Neuronal stem cell (in vitro differentiated cells): ENCODE data around the gene RNU6-7.

ENCODE experiments used
- DNase-seq: peaks from one replicate; pipeline ENCODE4 v3.0.0-alpha.2; 2013; ENCODE audit warnings: low spot score
- H2AFZ ChIP-seq: one replicate; pipeline ENCODE4 v1.6.1; 2013; ENCODE audit warnings: mild to moderate bottlenecking, low read length, inconsistent platforms
- H2AK5ac ChIP-seq: 2 replicates; pipeline ENCODE4 v1.6.1; 2013; ENCODE audit warnings: low read depth, mild to moderate bottlenecking, inconsistent platforms, low read length, moderate library complexity, mixed read lengths
- H2BK120ac ChIP-seq: 2 replicates; pipeline ENCODE4 v1.6.1; 2013; ENCODE audit warnings: low read depth, mild to moderate bottlenecking, inconsistent platforms, low read length, moderate library complexity, mixed read lengths
- H2BK12ac ChIP-seq: one replicate; pipeline ENCODE4 v1.6.1; 2013; ENCODE audit warnings: low read length, inconsistent platforms
- H2BK15ac ChIP-seq: 2 replicates; pipeline ENCODE4 v1.6.1; 2013; ENCODE audit warnings: mild to moderate bottlenecking, low read length, inconsistent platforms, mixed read lengths
- H2BK5ac ChIP-seq: one replicate; pipeline ENCODE4 v1.6.1; 2013; ENCODE audit warnings: inconsistent platforms, mild to moderate bottlenecking, low read length, moderate library complexity
- H3K14ac ChIP-seq: one replicate; pipeline ENCODE4 v1.6.1; 2013; ENCODE audit warnings: low read length, inconsistent platforms
- H3K18ac ChIP-seq: 2 replicates; pipeline ENCODE4 v1.6.1; 2013; ENCODE audit warnings: low read length, inconsistent platforms
- H3K23ac ChIP-seq: 2 replicates; pipeline ENCODE4 v1.6.1; 2013; ENCODE audit warnings: low read depth, mild to moderate bottlenecking, mixed read lengths, low read length, inconsistent platforms; ENCODE audit not compliant: poor library complexity
- H3K27ac ChIP-seq: replicated peaks from 3 replicates; pipeline ENCODE4 v1.5.1; 2013; ENCODE audit warnings: low read length, inconsistent platforms
- H3K27me3 ChIP-seq, 3 experiments: 2 replicates each; pipeline ENCODE4 v1.6.1; 2013; ENCODE audit warnings: low read length in 3 of 3, mild to moderate bottlenecking in 2 of 3, inconsistent platforms in 1 of 3, low read depth in 1 of 3, mixed read lengths in 1 of 3, moderate library complexity in 1 of 3; ENCODE audit not compliant: control insufficient read depth in 3 of 3, insufficient read depth in 3 of 3
- H3K36me3 ChIP-seq, 2 donors: replicated peaks in 1 of 2; 2 replicates each; pipeline ENCODE4 v1.6.1; 2013; ENCODE audit warnings: low read length in 2 of 2; ENCODE audit not compliant: control insufficient read depth in 2 of 2, insufficient read depth in 2 of 2
- H3K4ac ChIP-seq: 2 replicates; pipeline ENCODE4 v1.6.1; 2013; ENCODE audit warnings: inconsistent platforms, mild to moderate bottlenecking, low read length, moderate library complexity
- H3K4me1 ChIP-seq, 2 donors: 1 replicate in 1 of 2; 2 replicates in 1 of 2; pipeline ENCODE4 v1.6.1; 2013; ENCODE audit warnings: low read length in 2 of 2, low read depth in 1 of 2; ENCODE audit not compliant: control insufficient read depth in 2 of 2, insufficient read depth in 1 of 2
- H3K4me2 ChIP-seq: one replicate; pipeline ENCODE4 v1.6.1; 2013; ENCODE audit warnings: mild to moderate bottlenecking, low read length, inconsistent platforms; ENCODE audit not compliant: insufficient read depth, poor library complexity, severe bottlenecking
- H3K4me3 ChIP-seq, 2 donors: 2 replicates each; pipeline ENCODE4 v1.5.1; 2013; ENCODE audit warnings: low read length in 2 of 2, mild to moderate bottlenecking in 2 of 2, inconsistent platforms in 1 of 2, moderate library complexity in 1 of 2
- H3K79me1 ChIP-seq: one replicate; pipeline ENCODE4 v1.6.1; 2013; ENCODE audit warnings: low read depth, mild to moderate bottlenecking, inconsistent platforms, low read length, moderate library complexity
- H3K9ac ChIP-seq: one replicate; pipeline ENCODE4 v1.6.1; 2013; ENCODE audit warnings: mild to moderate bottlenecking, low read depth, low read length, inconsistent platforms; ENCODE audit not compliant: poor library complexity
- H3K9me3 ChIP-seq, 2 donors: replicated peaks in 1 of 2; 2 replicates each; pipeline versions ENCODE3 to v1.6.1; 2013; ENCODE audit warnings: low read length in 2 of 2, mild to moderate bottlenecking in 2 of 2, inconsistent platforms in 1 of 2, low read depth in 1 of 2, mixed read lengths in 1 of 2, moderate library complexity in 1 of 2; ENCODE audit not compliant: control insufficient read depth in 2 of 2, insufficient read depth in 1 of 2
- H4K8ac ChIP-seq: one replicate; pipeline ENCODE4 v1.6.1; 2013; ENCODE audit warnings: low read depth, mild to moderate bottlenecking, inconsistent platforms, low read length, moderate library complexity
- H4K91ac ChIP-seq: one replicate; pipeline ENCODE4 v1.6.1; 2013; ENCODE audit warnings: low read length, low read depth, mild to moderate bottlenecking, inconsistent platforms; ENCODE audit not compliant: poor library complexity
- WGBS, 2 donors: extraction: QIAGEN DNeasy Blood & Tissue Kit; methylation state at CpG; one replicate each; pipeline ENCODE4 v1.1.7; 2013; ENCODE audit warnings: missing lambda C conversion rate in 2 of 2, mixed read lengths in 1 of 2; ENCODE audit not compliant: insufficient read length in 2 of 2, insufficient replicate concordance in 1 of 2; ENCODE audit errors: extremely low coverage in 2 of 2; 5-methylcytosine and 5-hydroxymethylcytosine counted together

The RNU6-7 gene

GRCh38 chr14:32201193-32201815 is 541 bp upstream of the RNU6-7 start:
- H3K14ac ChIP-seq: no peak overlapping the region
- H3K27me3 ChIP-seq: peaks cover 0 to 29% (median 0%) of the 10 kb centered on the region in 3 experiments
- H3K9ac ChIP-seq: peak overlapping the region; percentile 17
- no peaks in the 10 kb centered on the region for H3K4me1 ChIP-seq
- H3K9me3 ChIP-seq: no peaks in the 10 kb centered on the region
- no peak overlapping the region for H2BK12ac ChIP-seq
- peak overlapping the region; percentile 88 for H3K4me2 ChIP-seq
- no peak overlapping the region for H2BK120ac ChIP-seq
- H3K4ac ChIP-seq: no peak overlapping the region
- H4K91ac ChIP-seq: no peak overlapping the region
- H2AK5ac ChIP-seq: no peak overlapping the region
- H2AFZ ChIP-seq: peak overlapping the region; percentile 99
- H3K23ac ChIP-seq: no peak overlapping the region
- peak overlapping the region; percentile 48 for H2BK5ac ChIP-seq
- peak overlapping the region; percentile 90 for H3K18ac ChIP-seq
- peak overlapping the region; percentile 15 for H2BK15ac ChIP-seq
- DNase-seq: peak; percentile 80
- peak overlapping the region; percentile 88 to 95 for H3K4me3 ChIP-seq
- no peaks in the 10 kb centered on the region for H3K79me1 ChIP-seq
- peak overlapping the region; percentile 26 for H3K27ac ChIP-seq
- no CpG with 5 or more reads among the region's 46 CpGs for WGBS, 2 donors
- no peak overlapping the region for H4K8ac ChIP-seq
- no peaks in the 10 kb centered on the region for H3K36me3 ChIP-seq

DNA sequence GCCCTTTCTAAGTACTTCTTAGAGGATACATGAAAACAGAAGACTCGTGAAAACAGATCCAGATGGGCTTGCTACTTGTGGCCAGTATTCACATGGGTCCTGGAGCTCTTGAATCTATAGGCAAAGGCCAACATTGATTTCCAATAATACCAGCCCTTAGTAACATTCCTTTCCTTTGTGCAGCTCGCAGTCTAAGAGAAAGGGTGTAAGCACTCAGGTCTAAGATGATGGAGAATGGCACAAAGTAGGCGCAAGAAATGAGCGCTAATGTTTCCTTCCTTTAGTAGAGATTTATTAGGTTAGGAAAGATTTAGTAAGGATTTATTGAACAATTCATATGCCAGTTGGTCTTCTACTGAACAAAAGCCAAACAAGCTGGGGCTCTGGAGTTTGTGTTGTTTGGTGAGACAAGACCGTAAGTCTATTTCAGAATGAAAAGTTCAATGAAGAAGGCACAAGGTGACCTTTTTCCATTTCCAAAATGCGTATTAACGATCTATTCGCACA is 699 bp downstream of the RNU6-7 start:
- no peak overlapping the region for H2AK5ac ChIP-seq
- peak overlapping the region; percentile 88 to 95 for H3K4me3 ChIP-seq
- H2BK12ac ChIP-seq: no peak overlapping the region
- no peaks in the 10 kb centered on the region for H3K79me1 ChIP-seq
- H3K23ac ChIP-seq: no peak overlapping the region
- no peak overlapping the region for H3K14ac ChIP-seq
- peaks cover 0 to 38% (median 0%) of the 10 kb centered on the region in 3 experiments for H3K27me3 ChIP-seq
- no peak overlapping the region for H3K18ac ChIP-seq
- no peaks in the 10 kb centered on the region for H3K36me3 ChIP-seq
- no peaks in the 10 kb centered on the region for H3K4me1 ChIP-seq
- no peak overlapping the region for H3K4ac ChIP-seq
- no peak overlapping the region for H4K91ac ChIP-seq
- DNase-seq: peak; percentile 33
- no CpG with 5 or more reads among the region's 8 CpGs for WGBS, 2 donors
- H2BK120ac ChIP-seq: no peak overlapping the region
- peak overlapping the region; percentile 88 for H3K4me2 ChIP-seq
- no peak overlapping the region for H2BK5ac ChIP-seq
- no peaks in the 10 kb centered on the region for H3K9me3 ChIP-seq
- H2AFZ ChIP-seq: peak overlapping the region; percentile 99
- no peak overlapping the region for H3K27ac ChIP-seq
- no peak overlapping the region for H2BK15ac ChIP-seq
- H4K8ac ChIP-seq: no peak overlapping the region
- H3K9ac ChIP-seq: no peak overlapping the region

- Histone ChIP-seq H4K8ac (no peak within 1 kb of the TSS), H2BK120ac (no peak within 1 kb of the TSS), H2AK5ac (no peak within 1 kb of the TSS), H3K14ac (no peak within 1 kb of the TSS), H3K79me1 (no peaks in the 10 kb centered on the region), H4K91ac (no peak within 1 kb of the TSS), H3K18ac (peak within 1 kb of the TSS; percentile 78), H2BK12ac (no peak within 1 kb of the TSS), H2BK5ac (no peak within 1 kb of the TSS), H3K27ac (no peak within 1 kb of the TSS), H2BK15ac (no peak within 1 kb of the TSS), H3K4me1 (no peaks in the 10 kb centered on the region), H3K27me3 (peaks cover 0 to 43% (median 0%) of the 10 kb centered on the region in 3 experiments), H3K4me2 (peak within 1 kb of the TSS; percentile 88), H3K4ac (no peak within 1 kb of the TSS), H2AFZ (peak within 1 kb of the TSS; percentile 99), H3K9me3 (no peaks in the 10 kb centered on the region), H3K23ac (no peak within 1 kb of the TSS), H3K9ac (peak within 1 kb of the TSS; percentile 82), H3K4me3 (peak within 1 kb of the TSS; percentile 88 to 95), H3K36me3 (no peaks in the 10 kb centered on the region)
- no CpG with 5 or more reads among the region's 57 CpGs for WGBS, 2 donors
- peak; percentile 90 for DNase-seq
These were observed 1.4 kb downstream of the RNU6-7 start, which contains the start of gene RNU6-8 for GRCh38 chr14:32202998-32203882. Gene RNU6-8 (minus strand): TSS chr14:32203269.

- Histone ChIP-seq H3K27me3 (peaks cover 0 to 49% (median 0%) of the 10 kb centered on the region in 3 experiments), H3K9me3 (no peaks in the 10 kb centered on the region), H2BK15ac (no peak overlapping the region), H3K4me1 (no peaks in the 10 kb centered on the region), H3K79me1 (no peaks in the 10 kb centered on the region), H3K36me3 (no peaks in the 10 kb centered on the region), H3K27ac (no peak overlapping the region), H2BK5ac (no peak overlapping the region), H2AFZ (peak overlapping the region; percentile 94), H2BK120ac (no peak overlapping the region), H3K14ac (no peak overlapping the region), H3K4me2 (peak overlapping the region; percentile 29), H3K4ac (no peak overlapping the region), H4K91ac (no peak overlapping the region), H2AK5ac (no peak overlapping the region), H3K23ac (no peak overlapping the region), H4K8ac (no peak overlapping the region), H2BK12ac (no peak overlapping the region), H3K18ac (no peak overlapping the region), H3K4me3 (peak overlapping the region; percentile 76 to 88), H3K9ac (no peak overlapping the region)
- DNase-seq: peak; percentile 29
- WGBS, 2 donors: no CpG with 5 or more reads among the region's 14 CpGs
These were observed 2.1 kb downstream of the RNU6-7 start for GRCh38 chr14:32203928-32204357.
